ENCODE measurements around the gene WWOX. TPM values are rescaled to one million over a fixed set of nuclear protein-coding genes. Genes with fewer than 3 reads are reported as not detected.

WWOX gene
- total RNA-seq, 1 donor from 2014 or later, result 34.9 TPM

DNA sequence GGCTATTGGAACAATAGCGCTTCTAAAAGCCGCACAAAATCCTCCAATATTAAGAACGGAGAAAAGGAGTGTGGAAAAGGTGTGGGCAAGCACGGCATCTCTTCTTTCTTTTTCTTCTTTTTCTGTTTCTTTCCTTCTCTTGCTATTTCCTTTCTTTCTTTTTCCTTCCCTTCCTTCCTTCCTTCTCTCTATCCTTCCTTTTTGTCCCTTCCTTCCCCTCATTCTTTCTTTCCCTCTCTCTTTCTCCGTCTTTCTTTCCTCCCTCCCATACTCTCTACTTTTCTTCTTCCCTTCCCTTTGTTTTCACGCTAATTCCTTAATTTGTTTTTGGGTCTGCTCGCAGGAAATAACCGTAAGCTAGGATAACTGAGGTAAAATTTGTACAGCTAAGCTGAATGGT lies 1022.9 kb downstream of the WWOX start:
- Histone ChIP-seq H3K4me3 (ENCODE audit: low read depth, low read length) (no peak overlapping the region), H3K27me3 (ENCODE audit: control insufficient read depth, insufficient read depth, low read length) (peaks cover 2% of the 10 kb centered on the region), H3K36me3 (ENCODE audit: control insufficient read depth, insufficient read depth, low read length) (no peaks in the 10 kb centered on the region)
- TF ChIP-seq, protein P1, sequence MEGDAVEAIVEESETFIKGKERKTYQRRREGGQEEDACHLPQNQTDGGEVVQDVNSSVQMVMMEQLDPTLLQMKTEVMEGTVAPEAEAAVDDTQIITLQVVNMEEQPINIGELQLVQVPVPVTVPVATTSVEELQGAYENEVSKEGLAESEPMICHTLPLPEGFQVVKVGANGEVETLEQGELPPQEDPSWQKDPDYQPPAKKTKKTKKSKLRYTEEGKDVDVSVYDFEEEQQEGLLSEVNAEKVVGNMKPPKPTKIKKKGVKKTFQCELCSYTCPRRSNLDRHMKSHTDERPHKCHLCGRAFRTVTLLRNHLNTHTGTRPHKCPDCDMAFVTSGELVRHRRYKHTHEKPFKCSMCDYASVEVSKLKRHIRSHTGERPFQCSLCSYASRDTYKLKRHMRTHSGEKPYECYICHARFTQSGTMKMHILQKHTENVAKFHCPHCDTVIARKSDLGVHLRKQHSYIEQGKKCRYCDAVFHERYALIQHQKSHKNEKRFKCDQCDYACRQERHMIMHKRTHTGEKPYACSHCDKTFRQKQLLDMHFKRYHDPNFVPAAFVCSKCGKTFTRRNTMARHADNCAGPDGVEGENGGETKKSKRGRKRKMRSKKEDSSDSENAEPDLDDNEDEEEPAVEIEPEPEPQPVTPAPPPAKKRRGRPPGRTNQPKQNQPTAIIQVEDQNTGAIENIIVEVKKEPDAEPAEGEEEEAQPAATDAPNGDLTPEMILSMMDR (IDR thresholded peaks at IDR 0.05; ENCODE audit: insufficient read depth, low read length, poor library complexity, severe bottlenecking), result no peak
- no peak for DNase-seq (ENCODE audit: low read depth)

DNA sequence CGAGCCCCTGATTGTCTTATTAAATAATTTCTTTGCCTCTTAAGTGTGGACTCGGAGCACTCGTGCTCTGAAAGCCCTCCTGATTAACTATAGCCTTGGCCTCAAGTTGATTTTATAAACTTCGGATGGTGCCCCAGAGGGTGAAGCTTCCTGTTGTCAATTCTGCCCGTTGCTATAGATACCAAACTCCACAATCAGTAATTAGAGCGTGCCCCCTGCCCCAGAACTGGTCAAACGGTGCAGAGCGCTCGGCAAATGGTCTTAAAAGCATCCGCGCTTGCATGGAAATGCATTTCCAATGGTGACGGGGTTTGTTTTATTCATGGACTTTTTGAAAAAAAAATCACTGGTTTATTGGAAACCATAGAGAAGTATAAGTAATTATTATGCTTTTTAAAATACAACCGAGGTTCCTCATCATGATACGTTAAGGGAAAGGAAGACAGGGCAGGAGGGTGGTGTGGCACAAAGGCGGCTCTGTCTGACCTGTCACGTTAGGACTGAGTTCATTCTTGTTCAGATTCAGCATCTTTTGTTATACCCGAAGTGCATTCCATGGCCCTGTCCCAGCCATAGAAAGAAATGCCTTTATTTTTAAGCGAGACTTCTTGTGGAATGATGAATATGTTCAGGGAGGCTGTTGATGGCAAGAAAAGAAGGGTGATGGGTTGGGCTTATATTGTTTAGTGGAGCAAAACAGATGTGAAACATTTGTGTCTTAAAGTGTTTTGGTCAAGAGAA lies 1024.7 kb downstream of the WWOX start:
- Histone ChIP-seq H3K27me3 (ENCODE audit: control insufficient read depth, insufficient read depth, low read length) (peaks cover 2% of the 10 kb centered on the region), H3K36me3 (ENCODE audit: control insufficient read depth, insufficient read depth, low read length) (no peaks in the 10 kb centered on the region), H3K4me3 (ENCODE audit: low read depth, low read length) (no peak overlapping the region)
- no peak for DNase-seq (ENCODE audit: low read depth)
- TF ChIP-seq, protein P1 (IDR thresholded peaks at IDR 0.05; ENCODE audit: insufficient read depth, low read length, poor library complexity, severe bottlenecking), result no peak

DNA sequence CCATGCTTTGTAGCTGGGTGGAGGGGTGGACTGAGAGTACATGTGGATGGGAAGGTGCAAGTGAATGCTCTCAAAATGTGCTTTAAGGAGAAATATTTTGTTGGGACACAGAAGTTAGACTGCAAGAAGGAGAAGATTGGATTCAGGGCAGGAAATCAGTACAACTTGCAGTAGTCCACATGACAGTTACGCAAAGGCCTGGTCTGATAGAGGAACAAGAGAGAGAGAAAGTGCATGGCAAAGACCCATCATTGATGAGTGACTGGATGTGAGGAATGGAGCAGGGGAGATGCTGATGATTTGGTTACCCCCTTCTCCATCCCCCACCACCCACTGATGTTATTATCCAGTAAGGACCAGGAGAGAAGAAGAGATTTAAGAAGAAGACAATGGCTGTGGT lies 1028.3 kb downstream of the WWOX start:
- Histone ChIP-seq H3K27me3 (ENCODE audit: control insufficient read depth, insufficient read depth, low read length) (no peaks in the 10 kb centered on the region), H3K36me3 (ENCODE audit: control insufficient read depth, insufficient read depth, low read length) (no peaks in the 10 kb centered on the region), H3K4me3 (ENCODE audit: low read depth, low read length) (no peak overlapping the region)
- TF ChIP-seq, protein P1 (IDR thresholded peaks at IDR 0.05; ENCODE audit: insufficient read depth, low read length, poor library complexity, severe bottlenecking), result no peak
- DNase-seq (ENCODE audit: low read depth), result no peak

DNA sequence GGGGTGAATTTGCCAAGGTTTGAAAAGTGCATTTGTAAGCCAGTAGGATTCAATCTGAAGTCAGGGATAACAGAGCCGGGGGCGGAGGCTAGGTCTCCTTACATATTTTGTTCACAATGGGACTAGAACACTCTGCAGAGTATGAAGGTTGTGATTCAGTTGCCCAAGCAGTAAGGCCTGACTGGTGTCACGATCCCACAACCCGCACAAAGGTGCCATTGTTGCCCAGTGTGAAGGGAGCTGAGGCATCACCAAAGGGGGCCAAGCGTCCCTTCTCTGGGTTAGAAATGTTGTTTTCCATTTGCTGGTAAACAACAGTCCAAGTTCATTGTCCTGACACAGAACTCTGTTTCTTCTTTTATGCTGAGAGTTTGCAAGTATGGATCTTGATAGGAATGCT lies 1029.3 kb downstream of the WWOX start:
- H3K4me3 ChIP-seq (ENCODE audit: low read depth, low read length), result no peak overlapping the region
- no peaks in the 10 kb centered on the region for H3K36me3 ChIP-seq (ENCODE audit: control insufficient read depth, insufficient read depth, low read length)
- no peak for DNase-seq (ENCODE audit: low read depth)
- no peaks in the 10 kb centered on the region for H3K27me3 ChIP-seq (ENCODE audit: control insufficient read depth, insufficient read depth, low read length)
- TF ChIP-seq, protein P1 (IDR thresholded peaks at IDR 0.05; ENCODE audit: insufficient read depth, low read length, poor library complexity, severe bottlenecking), result no peak

DNA sequence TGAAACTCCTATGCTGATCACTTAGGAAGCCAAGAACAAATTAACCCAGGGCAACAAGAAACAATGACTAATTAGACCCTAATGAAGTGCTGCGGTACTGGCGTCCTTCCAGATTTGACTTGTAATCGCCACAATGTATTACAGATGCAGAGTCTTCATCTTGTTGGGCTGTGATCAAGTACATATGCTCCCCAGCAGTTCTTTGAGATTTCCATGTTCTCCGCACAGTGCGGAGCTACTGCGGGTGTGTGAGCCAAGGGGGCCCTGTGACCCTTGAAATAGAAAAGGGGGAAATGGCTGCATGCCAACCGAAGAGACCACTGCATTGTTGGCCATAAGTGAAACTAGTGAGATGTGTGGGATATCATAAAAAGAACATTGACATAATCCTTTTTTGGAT lies 1031.2 kb downstream of the WWOX start:
- Histone ChIP-seq H3K36me3 (ENCODE audit: control insufficient read depth, insufficient read depth, low read length) (no peaks in the 10 kb centered on the region), H3K4me3 (ENCODE audit: low read depth, low read length) (no peak overlapping the region), H3K27me3 (ENCODE audit: control insufficient read depth, insufficient read depth, low read length) (no peaks in the 10 kb centered on the region)
- TF ChIP-seq, protein P1 (IDR thresholded peaks at IDR 0.05; ENCODE audit: insufficient read depth, low read length, poor library complexity, severe bottlenecking), result no peak
- no peak for DNase-seq (ENCODE audit: low read depth)

All from kidney epithelial cell (primary cell).